AG09309 (cell line): ENCODE results near the gene SLC47A2.
A peak's percentile ranks its signal among the peaks of the same experiment; 100 is the strongest.
"Not testable (repeated sequence)": the region's sequence is repeated elsewhere in the genome, so short reads cannot be mapped to it uniquely, and the experiment has no call there.

Experiments used
- DNase-seq: peaks from one replicate; pipeline ENCODE4 v3.0.0-alpha.2; 2010; ENCODE audit warnings: low read depth
- H3K4me3 ChIP-seq: 2 replicates; pipeline ENCODE4 v1.5.1; 2011; ENCODE audit warnings: mild to moderate bottlenecking, low read depth, low read length, moderate library complexity; ENCODE audit not compliant: control insufficient read depth
- TF ChIP-seq, protein P1 (sequence below): IDR thresholded peaks from 2 replicates; pipeline ENCODE4 v1.5.1; 2011; ENCODE audit warnings: mild to moderate bottlenecking, low read depth, low read length, inconsistent platforms; ENCODE audit not compliant: insufficient read depth, control insufficient read depth; ENCODE audit errors: missing control alignments

The SLC47A2 gene

GRCh38 chr17:19673623-19674022 is 42.8 kb downstream of the SLC47A2 start:
- no peak for DNase-seq
- TF ChIP-seq, protein P1, sequence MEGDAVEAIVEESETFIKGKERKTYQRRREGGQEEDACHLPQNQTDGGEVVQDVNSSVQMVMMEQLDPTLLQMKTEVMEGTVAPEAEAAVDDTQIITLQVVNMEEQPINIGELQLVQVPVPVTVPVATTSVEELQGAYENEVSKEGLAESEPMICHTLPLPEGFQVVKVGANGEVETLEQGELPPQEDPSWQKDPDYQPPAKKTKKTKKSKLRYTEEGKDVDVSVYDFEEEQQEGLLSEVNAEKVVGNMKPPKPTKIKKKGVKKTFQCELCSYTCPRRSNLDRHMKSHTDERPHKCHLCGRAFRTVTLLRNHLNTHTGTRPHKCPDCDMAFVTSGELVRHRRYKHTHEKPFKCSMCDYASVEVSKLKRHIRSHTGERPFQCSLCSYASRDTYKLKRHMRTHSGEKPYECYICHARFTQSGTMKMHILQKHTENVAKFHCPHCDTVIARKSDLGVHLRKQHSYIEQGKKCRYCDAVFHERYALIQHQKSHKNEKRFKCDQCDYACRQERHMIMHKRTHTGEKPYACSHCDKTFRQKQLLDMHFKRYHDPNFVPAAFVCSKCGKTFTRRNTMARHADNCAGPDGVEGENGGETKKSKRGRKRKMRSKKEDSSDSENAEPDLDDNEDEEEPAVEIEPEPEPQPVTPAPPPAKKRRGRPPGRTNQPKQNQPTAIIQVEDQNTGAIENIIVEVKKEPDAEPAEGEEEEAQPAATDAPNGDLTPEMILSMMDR: no peak
- no peak overlapping the region for H3K4me3 ChIP-seq

GRCh38 chr17:19672009-19672750 is 44.2 kb downstream of the SLC47A2 start:
- H3K4me3 ChIP-seq: no peak overlapping the region
- no peak for DNase-seq
- TF ChIP-seq, protein P1: peak; percentile 42

DNA sequence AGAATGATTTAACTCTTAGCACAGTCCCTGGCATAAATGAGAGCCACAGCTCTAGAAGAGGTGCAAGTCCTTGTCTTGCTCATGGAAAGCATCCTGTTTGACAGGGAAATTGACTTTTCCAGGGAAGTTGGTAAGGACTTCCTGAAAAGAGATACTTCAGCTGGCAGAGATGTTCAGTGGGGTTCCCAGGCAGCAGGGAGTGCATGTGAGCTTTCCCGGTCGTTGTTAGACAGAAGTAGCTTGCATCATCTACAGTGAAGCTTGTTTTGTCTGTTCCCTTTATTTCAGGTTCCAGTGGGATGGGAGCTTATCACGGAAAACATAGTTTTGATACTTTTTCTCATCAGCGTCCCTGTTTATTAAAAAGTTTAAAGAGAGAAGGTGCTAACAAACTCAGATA is 45.0 kb downstream of the SLC47A2 start:
- DNase-seq: no peak
- no peak overlapping the region for H3K4me3 ChIP-seq
- TF ChIP-seq, protein P1: no peak

DNA sequence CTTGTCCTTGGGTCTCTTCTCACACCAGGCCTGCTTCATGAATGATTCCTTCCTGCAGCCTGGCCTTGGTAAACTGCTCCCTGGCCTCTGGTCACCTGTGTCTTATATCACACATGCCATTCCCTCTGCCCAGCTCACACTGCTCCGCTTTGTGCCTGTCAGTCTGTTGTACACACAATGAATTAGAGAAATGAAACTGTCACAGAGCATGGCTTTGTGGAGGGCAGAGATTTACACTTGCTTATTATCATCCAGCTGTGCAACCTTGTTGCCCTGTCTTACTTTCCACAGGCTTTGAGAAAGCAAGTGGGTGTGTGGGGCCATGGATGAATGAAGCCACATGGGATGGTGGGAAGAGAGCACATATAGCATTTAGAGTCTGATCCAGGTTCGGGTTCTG is 45.5 kb downstream of the SLC47A2 start:
- no peak for DNase-seq
- TF ChIP-seq, protein P1: no peak
- no peak overlapping the region for H3K4me3 ChIP-seq

GRCh38 chr17:19669680-19670079 is 46.7 kb downstream of the SLC47A2 start:
- DNase-seq, H3K4me3 ChIP-seq: not testable (repeated sequence)

- TF ChIP-seq, protein P1: no peak
- no peak overlapping the region for H3K4me3 ChIP-seq
- no peak for DNase-seq
Observed at GRCh38 chr17:19664821-19665181, 51.6 kb downstream of the SLC47A2 start.

DNA sequence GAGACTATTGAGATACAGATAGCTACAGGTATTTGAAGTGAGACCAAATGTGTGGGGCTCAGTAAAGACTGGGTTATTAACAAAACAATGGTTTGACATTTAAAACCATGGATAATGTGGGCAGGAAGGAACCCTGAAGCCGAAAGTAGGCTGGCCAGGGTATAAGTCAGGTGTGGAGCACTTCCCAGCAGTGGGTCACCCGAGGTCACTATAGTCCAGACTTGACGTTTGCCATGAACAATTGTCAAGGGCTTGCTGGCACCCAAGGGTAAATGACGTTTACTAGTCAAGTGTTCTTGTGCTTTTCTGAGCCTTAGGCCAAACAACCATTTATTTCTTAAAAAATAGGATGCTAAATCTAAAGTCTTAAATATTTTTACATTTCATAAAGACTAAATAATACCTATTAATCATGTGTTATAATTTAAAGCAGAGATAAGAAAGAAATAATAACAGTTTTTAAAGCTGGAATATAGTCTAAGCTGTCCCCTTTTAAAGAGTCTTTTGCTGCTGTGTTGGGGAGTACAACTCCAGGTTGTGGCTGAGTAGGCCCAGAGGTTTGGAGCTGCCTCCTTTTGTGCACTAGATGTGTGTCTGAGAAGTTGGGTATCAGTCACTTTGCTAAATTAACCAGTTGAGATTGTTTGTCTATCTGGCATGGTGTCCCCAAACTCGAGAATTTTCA is 52.1 kb downstream of the SLC47A2 start:
- no peak overlapping the region for H3K4me3 ChIP-seq
- DNase-seq: no peak
- TF ChIP-seq, protein P1: no peak
